GM23338 (cell line): Measurements from ENCODE around the gene HMGXB3. TPM values are rescaled to one million over a fixed set of nuclear protein-coding genes. Genes with fewer than 3 reads are reported as not detected.

ENCODE experiments used
- ATAC-seq: fragments of 200-7000 bp; cut with Tn5 transposase; 3 replicates; pipeline ENCODE4 v1.9.1; 2020
- DNase-seq: peaks from one replicate; pipeline ENCODE4 v3.0.0-alpha.2; 2015; ENCODE audit warnings: low spot score
- H2AFZ ChIP-seq: fragments of 200-600 bp; sonication (generic); 2 replicates; pipeline ENCODE4 v1.8.0; 2016; ENCODE audit warnings: antibody characterized with exemption, mild to moderate bottlenecking, moderate library complexity
- H3F3A ChIP-seq: fragments of 200-600 bp; sonication (generic); replicated peaks from 2 replicates; pipeline ENCODE4 v1.8.0; 2017; ENCODE audit warnings: antibody characterized with exemption, mixed run types, low read depth
- H3K27ac ChIP-seq: fragments of 200-600 bp; sonication (generic); 2 replicates; pipeline ENCODE4 v1.6.1; 2016; ENCODE audit warnings: low read depth
- H3K27me3 ChIP-seq: fragments of 200-600 bp; sonication (generic); 2 replicates; pipeline ENCODE4 v1.8.0; 2016; ENCODE audit warnings: mild to moderate bottlenecking, mixed run types, moderate library complexity; ENCODE audit not compliant: insufficient read depth
- H3K36me3 ChIP-seq: fragments of 200-600 bp; sonication (generic); 2 replicates; pipeline ENCODE4 v1.8.0; 2016; ENCODE audit warnings: mild to moderate bottlenecking; ENCODE audit not compliant: insufficient read depth
- H3K4me1 ChIP-seq: fragments of 200-600 bp; sonication (generic); 2 replicates; pipeline ENCODE4 v1.8.0; 2016; ENCODE audit warnings: mild to moderate bottlenecking, moderate library complexity; ENCODE audit not compliant: insufficient read depth
- H3K4me2 ChIP-seq: fragments of 200-600 bp; sonication (generic); 2 replicates; pipeline ENCODE4 v1.7.1; 2017; ENCODE audit warnings: mixed run types
- H3K4me3 ChIP-seq: fragments of 200-600 bp; sonication (generic); 2 replicates; pipeline ENCODE4 v1.6.1; 2016; ENCODE audit warnings: mixed run types
- H3K79me2 ChIP-seq: fragments of 200-600 bp; sonication (generic); replicated peaks from 2 replicates; pipeline ENCODE4 v1.8.0; 2017; ENCODE audit warnings: mild to moderate bottlenecking; ENCODE audit not compliant: insufficient read depth
- H3K9me2 ChIP-seq: fragments of 200-600 bp; sonication (generic); 2 replicates; pipeline ENCODE4 v1.8.0; 2017; ENCODE audit not compliant: insufficient read depth
- H4K20me1 ChIP-seq: fragments of 200-600 bp; sonication (generic); replicated peaks from 2 replicates; pipeline ENCODE4 v1.8.0; 2017; ENCODE audit warnings: mild to moderate bottlenecking; ENCODE audit not compliant: insufficient read depth
- H3K27ac Mint-ChIP-seq: 2 replicates; pipeline ENCODE4 v1.8.0; 2020; ENCODE audit warnings: inconsistent platforms, mild to moderate bottlenecking, moderate library complexity, mixed read lengths
- H3K27me3 Mint-ChIP-seq: 3 replicates; pipeline ENCODE4 v1.8.0; 2022; ENCODE audit warnings: low read depth, mild to moderate bottlenecking, moderate library complexity, mixed read lengths, inconsistent platforms; ENCODE audit not compliant: insufficient read depth, poor library complexity
- H3K36me3 Mint-ChIP-seq: 3 replicates; pipeline ENCODE4 v1.8.0; 2021; ENCODE audit warnings: low read depth, mild to moderate bottlenecking, inconsistent platforms, moderate library complexity, mixed read lengths
- H3K4me1 Mint-ChIP-seq: 3 replicates; pipeline ENCODE4 v1.8.0; 2020; ENCODE audit warnings: mild to moderate bottlenecking, inconsistent platforms, mixed read lengths
- H3K4me3 Mint-ChIP-seq: 3 replicates; pipeline ENCODE4 v1.8.0; 2021; ENCODE audit warnings: moderate library complexity, mild to moderate bottlenecking, inconsistent platforms, mixed read lengths
- H3K9me3 Mint-ChIP-seq: 3 replicates; pipeline ENCODE4 v1.8.0; 2020; ENCODE audit warnings: moderate library complexity, mild to moderate bottlenecking, inconsistent platforms, mixed read lengths
- CREB1 ChIP-seq: fragments of 250-450 bp; sonication (Bioruptor Pico); IDR thresholded peaks from 2 replicates; pipeline ENCODE4 v1.5.0; 2020; ENCODE audit warnings: low read depth, mild to moderate bottlenecking, moderate library complexity
- EZH2 ChIP-seq: fragments of 200-600 bp; sonication (generic); IDR thresholded peaks from one replicate; pipeline ENCODE4 v1.8.0; 2017; ENCODE audit warnings: antibody characterized with exemption, mild to moderate bottlenecking, low read depth; ENCODE audit not compliant: unreplicated experiment
- EZH2phosphoT487 ChIP-seq: fragments of 200-600 bp; sonication (generic); IDR thresholded peaks from one replicate; pipeline ENCODE4 v1.8.1; 2018; ENCODE audit warnings: antibody characterized with exemption; ENCODE audit not compliant: unreplicated experiment
- JUNB ChIP-seq: IDR thresholded peaks from one replicate; pipeline ENCODE4 v1.6.1; 2016; ENCODE audit warnings: antibody characterized with exemption; ENCODE audit not compliant: unreplicated experiment
- NANOG ChIP-seq: IDR thresholded peaks from 2 replicates; pipeline ENCODE4 v1.6.1; 2016; ENCODE audit warnings: antibody characterized with exemption, borderline replicate concordance
- POLR2AphosphoS5 ChIP-seq: IDR thresholded peaks from 2 replicates; pipeline ENCODE4 v1.6.1; 2016; ENCODE audit warnings: antibody characterized with exemption, low read depth
- REST ChIP-seq: IDR thresholded peaks from one replicate; pipeline ENCODE4 v1.6.1; 2018; ENCODE audit warnings: antibody characterized with exemption; ENCODE audit not compliant: unreplicated experiment
- STAT1 ChIP-seq: IDR thresholded peaks from one replicate; pipeline ENCODE4 v1.6.1; 2016; ENCODE audit warnings: antibody characterized with exemption; ENCODE audit not compliant: unreplicated experiment
- ZNF114 ChIP-seq: fragments of 250-450 bp; sonication (Bioruptor Pico); IDR thresholded peaks from 2 replicates; pipeline ENCODE4 v1.5.0; 2020; ENCODE audit warnings: mild to moderate bottlenecking, moderate library complexity
- ZNF331 ChIP-seq: fragments of 250-450 bp; sonication (Bioruptor Pico); IDR thresholded peaks from 2 replicates; pipeline ENCODE4 v1.5.0; 2020; ENCODE audit warnings: low read depth, mild to moderate bottlenecking, moderate library complexity
- ZNF462 ChIP-seq: fragments of 250-450 bp; sonication (Bioruptor Pico); IDR thresholded peaks from 2 replicates; pipeline ENCODE4 v1.5.0; 2020; ENCODE audit warnings: mild to moderate bottlenecking, moderate library complexity
- polyA plus RNA-seq: library from polyadenylated mRNA; unstranded; fragments of >200 nt; fragmentation: Nextera tagmentation; extraction: Ambion mirVana; gene quantifications from 2 replicates; pipeline ENCODE4 v1.2.1, GENCODE V29; 2016
- total RNA-seq: library from RNA; depleted of rRNA; stranded (reverse); fragments of >200 nt; shearing (Covaris generic); gene quantifications from 2 replicates; pipeline ENCODE4 v1.2.3, GENCODE V29; 2014
- TF ChIP-seq, protein P1 (sequence below), 2 experiments: fragments of 200-600 bp in 1 of 2; sonication (generic) in 1 of 2; conservative IDR thresholded peaks; 2 replicates each; pipeline versions ENCODE4 v1.5.1 to v1.6.1; 2016 to 2017; ENCODE audit warnings: antibody characterized with exemption in 2 of 2, low read depth in 2 of 2, mild to moderate bottlenecking in 2 of 2, moderate library complexity in 1 of 2
- TF ChIP-seq, protein P2 (sequence below): IDR thresholded peaks from 2 replicates; pipeline ENCODE4 v1.6.1; 2016; ENCODE audit warnings: antibody characterized with exemption

The HMGXB3 gene
- total and polyA plus RNA-seq, 2 experiments from 2014 or later: 9.4 to 37.9 TPM

GRCh38 chr5:149996205-149996890 lies 4.2 kb upstream of the HMGXB3 start:
- no peaks in the 10 kb centered on the region for H3K36me3 ChIP-seq
- H3K9me2 ChIP-seq: no peaks in the 10 kb centered on the region
- Mint-ChIP-seq H3K4me3 (no peak overlapping the region), H3K9me3 (no peaks in the 10 kb centered on the region), H3K27ac (no peak overlapping the region), H3K27me3 (peaks cover 3% of the 10 kb centered on the region), H3K36me3 (no peaks in the 10 kb centered on the region; the same call in 2 of the 3 replicates), H3K4me1 (peaks cover 11% of the 10 kb centered on the region)
- no peaks in the 10 kb centered on the region for H3K27me3 ChIP-seq
- no peak for DNase-seq
- no peak for ATAC-seq
- no peak overlapping the region for H3K4me2 ChIP-seq
- H3F3A ChIP-seq: peaks cover 12% of the 10 kb centered on the region; the same call in 1 of the 2 replicates
- H3K4me3 ChIP-seq: no peak overlapping the region
- H3K4me1 ChIP-seq: peaks cover 6% of the 10 kb centered on the region; the same call in 1 of the 2 replicates
- peaks cover 2% of the 10 kb centered on the region; the same call in 1 of the 2 replicates for H4K20me1 ChIP-seq
- TF ChIP-seq POLR2AphosphoS5 (no peak), EZH2 (no peak), ZNF114 (CRISPR knock-in tag) (no peak), JUNB (no peak), ZNF331 (CRISPR knock-in tag) (no peak), STAT1 (no peak), REST (no peak), NANOG (no peak), CREB1 (CRISPR knock-in tag) (no peak), ZNF462 (no peak), EZH2phosphoT487 (no peak)
- TF ChIP-seq, protein P1, sequence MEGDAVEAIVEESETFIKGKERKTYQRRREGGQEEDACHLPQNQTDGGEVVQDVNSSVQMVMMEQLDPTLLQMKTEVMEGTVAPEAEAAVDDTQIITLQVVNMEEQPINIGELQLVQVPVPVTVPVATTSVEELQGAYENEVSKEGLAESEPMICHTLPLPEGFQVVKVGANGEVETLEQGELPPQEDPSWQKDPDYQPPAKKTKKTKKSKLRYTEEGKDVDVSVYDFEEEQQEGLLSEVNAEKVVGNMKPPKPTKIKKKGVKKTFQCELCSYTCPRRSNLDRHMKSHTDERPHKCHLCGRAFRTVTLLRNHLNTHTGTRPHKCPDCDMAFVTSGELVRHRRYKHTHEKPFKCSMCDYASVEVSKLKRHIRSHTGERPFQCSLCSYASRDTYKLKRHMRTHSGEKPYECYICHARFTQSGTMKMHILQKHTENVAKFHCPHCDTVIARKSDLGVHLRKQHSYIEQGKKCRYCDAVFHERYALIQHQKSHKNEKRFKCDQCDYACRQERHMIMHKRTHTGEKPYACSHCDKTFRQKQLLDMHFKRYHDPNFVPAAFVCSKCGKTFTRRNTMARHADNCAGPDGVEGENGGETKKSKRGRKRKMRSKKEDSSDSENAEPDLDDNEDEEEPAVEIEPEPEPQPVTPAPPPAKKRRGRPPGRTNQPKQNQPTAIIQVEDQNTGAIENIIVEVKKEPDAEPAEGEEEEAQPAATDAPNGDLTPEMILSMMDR (conservative IDR thresholded peaks at IDR 0.05; ENCODE audit: low read depth in 2 of 2): no peak
- TF ChIP-seq, protein P2, sequence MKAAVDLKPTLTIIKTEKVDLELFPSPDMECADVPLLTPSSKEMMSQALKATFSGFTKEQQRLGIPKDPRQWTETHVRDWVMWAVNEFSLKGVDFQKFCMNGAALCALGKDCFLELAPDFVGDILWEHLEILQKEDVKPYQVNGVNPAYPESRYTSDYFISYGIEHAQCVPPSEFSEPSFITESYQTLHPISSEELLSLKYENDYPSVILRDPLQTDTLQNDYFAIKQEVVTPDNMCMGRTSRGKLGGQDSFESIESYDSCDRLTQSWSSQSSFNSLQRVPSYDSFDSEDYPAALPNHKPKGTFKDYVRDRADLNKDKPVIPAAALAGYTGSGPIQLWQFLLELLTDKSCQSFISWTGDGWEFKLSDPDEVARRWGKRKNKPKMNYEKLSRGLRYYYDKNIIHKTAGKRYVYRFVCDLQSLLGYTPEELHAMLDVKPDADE: no peak
- no peak overlapping the region for H2AFZ ChIP-seq
- peaks cover 3% of the 10 kb centered on the region for H3K79me2 ChIP-seq
- no peak overlapping the region for H3K27ac ChIP-seq
